ENCODE results near the gene STUM.

GRCh38 chr1:226619031-226619430, 70.5 kb downstream of the STUM start:
- no peak for TF ChIP-seq EZH2phosphoT487 (conservative IDR thresholded peaks at IDR 0.05; ENCODE audit: low read length)
- TF ChIP-seq, protein P1, sequence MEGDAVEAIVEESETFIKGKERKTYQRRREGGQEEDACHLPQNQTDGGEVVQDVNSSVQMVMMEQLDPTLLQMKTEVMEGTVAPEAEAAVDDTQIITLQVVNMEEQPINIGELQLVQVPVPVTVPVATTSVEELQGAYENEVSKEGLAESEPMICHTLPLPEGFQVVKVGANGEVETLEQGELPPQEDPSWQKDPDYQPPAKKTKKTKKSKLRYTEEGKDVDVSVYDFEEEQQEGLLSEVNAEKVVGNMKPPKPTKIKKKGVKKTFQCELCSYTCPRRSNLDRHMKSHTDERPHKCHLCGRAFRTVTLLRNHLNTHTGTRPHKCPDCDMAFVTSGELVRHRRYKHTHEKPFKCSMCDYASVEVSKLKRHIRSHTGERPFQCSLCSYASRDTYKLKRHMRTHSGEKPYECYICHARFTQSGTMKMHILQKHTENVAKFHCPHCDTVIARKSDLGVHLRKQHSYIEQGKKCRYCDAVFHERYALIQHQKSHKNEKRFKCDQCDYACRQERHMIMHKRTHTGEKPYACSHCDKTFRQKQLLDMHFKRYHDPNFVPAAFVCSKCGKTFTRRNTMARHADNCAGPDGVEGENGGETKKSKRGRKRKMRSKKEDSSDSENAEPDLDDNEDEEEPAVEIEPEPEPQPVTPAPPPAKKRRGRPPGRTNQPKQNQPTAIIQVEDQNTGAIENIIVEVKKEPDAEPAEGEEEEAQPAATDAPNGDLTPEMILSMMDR (IDR thresholded peaks at IDR 0.05; ENCODE audit: insufficient read depth, low read length, poor library complexity, severe bottlenecking): no peak

Data from SU-DHL-6 (cell line).